ENCODE results near the gene ITGAE.

DNA sequence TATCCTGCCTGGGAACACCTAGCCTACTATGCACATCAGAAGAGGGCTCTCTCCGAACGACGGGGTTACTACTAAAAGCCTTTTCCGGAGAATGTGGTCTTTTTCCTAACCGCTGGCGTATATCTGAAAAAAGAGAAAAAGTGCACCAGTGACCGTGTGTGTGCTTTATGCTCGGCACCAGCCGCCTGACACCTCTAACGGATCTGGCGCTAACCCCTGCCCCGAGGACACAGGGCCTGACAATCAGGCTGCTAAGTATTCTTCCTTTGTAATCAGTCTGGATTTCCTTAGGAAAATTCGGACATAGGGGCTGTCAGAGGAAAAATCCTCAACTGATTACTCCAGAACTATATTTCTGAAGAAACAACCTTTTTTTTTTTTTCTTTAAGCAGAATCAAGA, 13.4 kb upstream of the ITGAE start:
- TF ChIP-seq, protein P1, sequence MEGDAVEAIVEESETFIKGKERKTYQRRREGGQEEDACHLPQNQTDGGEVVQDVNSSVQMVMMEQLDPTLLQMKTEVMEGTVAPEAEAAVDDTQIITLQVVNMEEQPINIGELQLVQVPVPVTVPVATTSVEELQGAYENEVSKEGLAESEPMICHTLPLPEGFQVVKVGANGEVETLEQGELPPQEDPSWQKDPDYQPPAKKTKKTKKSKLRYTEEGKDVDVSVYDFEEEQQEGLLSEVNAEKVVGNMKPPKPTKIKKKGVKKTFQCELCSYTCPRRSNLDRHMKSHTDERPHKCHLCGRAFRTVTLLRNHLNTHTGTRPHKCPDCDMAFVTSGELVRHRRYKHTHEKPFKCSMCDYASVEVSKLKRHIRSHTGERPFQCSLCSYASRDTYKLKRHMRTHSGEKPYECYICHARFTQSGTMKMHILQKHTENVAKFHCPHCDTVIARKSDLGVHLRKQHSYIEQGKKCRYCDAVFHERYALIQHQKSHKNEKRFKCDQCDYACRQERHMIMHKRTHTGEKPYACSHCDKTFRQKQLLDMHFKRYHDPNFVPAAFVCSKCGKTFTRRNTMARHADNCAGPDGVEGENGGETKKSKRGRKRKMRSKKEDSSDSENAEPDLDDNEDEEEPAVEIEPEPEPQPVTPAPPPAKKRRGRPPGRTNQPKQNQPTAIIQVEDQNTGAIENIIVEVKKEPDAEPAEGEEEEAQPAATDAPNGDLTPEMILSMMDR (conservative IDR thresholded peaks at IDR 0.05; ENCODE audit: low read length): no peak
- no peak for TF ChIP-seq EZH2phosphoT487 (IDR thresholded peaks at IDR 0.05; ENCODE audit: borderline replicate concordance)

All from Loucy (cell line).